CD1c-positive myeloid dendritic cell (primary cell): ENCODE measurements around the gene EPB41.

Experiments used
- DNase-seq: peaks from one replicate; pipeline ENCODE4 v3.0.0-alpha.2; 2016; ENCODE audit errors: extremely low spot score

EPB41 gene

DNA sequence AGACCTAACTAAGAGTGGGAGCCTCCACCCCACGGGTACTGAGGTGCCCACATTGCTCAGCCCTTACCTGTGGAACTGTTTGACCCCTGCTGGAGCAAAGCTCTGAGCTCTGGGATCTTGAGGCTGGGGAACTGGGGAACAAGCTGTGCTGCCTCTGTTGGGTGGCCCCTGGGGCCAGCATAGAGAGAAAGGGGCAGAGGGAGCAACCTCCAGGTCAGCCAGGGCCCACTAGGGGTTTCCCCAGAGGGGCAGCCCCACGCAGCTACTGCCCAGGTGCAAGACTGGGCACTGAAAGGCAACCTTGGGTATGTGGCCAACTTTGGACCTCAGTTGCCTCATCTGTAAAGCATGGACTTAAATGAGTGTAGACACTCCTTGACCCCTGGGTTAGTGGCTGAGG is 23.5 kb upstream of the EPB41 start:
- DNase-seq: no peak

GRCh38 chr1:28891256-28891655 is 23.1 kb upstream of the EPB41 start:
- no peak for DNase-seq

DNA sequence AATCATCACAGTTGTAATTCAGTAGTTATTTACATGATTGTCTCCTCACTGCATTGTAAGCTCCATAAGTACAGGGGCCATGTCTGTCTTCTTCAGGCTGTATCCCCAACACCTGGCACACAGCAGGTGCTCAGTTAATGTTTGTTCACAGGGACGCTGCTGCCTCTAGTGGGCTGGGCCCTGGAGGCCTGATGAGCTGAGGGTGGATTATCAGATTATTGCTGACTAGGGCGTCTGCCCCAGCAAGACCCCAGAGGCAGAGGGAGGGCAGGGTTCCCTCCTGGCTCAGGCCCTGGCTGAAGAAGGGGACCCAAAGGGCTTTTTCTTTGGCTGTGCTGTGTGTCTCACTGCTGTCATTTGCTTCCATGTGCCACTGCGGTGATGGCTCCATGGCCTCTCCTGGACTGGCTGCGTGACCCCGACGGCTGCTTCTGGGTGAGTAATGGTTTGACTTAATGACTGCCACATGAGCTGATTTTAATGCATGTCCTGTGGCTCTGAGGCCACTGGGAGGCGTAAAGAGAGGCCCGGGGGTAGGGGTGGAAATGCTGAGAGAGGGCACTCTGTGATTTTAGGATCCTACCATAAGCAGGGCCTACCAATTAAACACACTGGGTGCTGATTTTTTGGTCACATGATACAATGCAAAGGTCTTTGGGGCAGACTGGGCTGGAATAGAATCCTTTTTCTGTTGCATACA is 20.8 kb upstream of the EPB41 start:
- DNase-seq: no peak

DNA sequence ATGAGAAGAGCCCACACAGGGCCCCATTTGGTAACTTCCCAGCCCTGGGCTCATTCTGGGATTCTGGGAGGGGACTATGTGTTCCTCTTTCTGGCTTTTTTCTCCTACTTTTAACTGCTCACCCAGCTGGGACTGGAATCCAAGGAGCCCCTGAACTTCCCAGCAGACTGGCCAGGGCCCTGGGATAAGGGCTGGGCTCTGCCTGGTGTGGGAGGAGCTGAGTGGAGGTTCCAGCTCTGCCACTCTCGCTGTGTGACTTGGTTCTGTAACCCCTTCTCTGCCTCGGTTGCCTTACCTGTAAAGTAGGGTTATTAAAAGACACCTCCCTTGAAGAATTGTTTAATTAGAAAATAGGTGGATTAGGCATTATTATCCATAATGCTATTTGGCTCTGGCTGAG is 19.6 kb upstream of the EPB41 start:
- DNase-seq: no peak

- no peak for DNase-seq
Measured at GRCh38 chr1:28895896-28896608, 18.3 kb upstream of the EPB41 start.

DNA sequence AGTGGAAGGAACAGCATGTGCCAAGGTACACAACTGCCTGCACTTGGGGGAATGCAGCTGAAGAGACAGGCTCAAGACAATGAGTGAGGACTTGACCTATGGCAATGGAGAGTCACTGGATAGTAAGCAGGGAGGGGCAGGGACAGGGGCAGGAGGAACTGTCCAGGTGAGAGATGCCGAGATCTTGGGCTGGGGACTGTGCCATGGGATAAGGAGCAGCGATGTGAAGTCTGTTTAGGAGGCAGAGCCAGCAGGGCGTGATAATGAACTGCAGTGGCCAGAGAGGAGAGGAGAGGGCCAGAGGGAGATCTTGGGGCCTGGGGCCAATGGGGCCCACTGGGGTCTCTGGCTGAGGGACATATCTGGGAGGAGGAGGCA is 17.8 kb upstream of the EPB41 start:
- no peak for DNase-seq

DNA sequence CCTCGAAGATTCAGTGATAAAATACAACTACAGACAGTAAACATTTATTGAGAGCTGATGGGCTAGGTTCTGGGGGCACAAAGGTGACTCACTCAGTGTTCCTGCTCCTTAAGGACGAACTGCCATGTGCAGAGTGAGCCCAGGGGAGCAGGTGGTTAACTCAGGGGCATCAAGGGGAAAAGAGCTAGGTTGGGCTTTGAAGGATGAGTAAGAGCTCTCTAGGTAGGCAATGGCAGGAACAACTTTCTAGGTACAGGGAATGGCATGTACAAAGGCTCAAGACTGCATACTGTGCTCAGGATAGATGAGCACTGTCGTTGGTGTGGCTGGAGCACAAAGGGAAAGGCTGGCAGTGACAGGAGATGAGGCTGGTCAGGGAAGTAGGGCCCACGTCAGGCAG is 16.6 kb upstream of the EPB41 start:
- DNase-seq: no peak

- DNase-seq: no peak
Measured at GRCh38 chr1:28898405-28898881, 15.9 kb upstream of the EPB41 start.

- DNase-seq: no peak
Measured at GRCh38 chr1:28899267-28899666, 15.1 kb upstream of the EPB41 start.

GRCh38 chr1:28900562-28900961 is 13.8 kb upstream of the EPB41 start:
- DNase-seq: no peak

GRCh38 chr1:28902738-28903137 is 11.6 kb upstream of the EPB41 start:
- DNase-seq: no peak

DNA sequence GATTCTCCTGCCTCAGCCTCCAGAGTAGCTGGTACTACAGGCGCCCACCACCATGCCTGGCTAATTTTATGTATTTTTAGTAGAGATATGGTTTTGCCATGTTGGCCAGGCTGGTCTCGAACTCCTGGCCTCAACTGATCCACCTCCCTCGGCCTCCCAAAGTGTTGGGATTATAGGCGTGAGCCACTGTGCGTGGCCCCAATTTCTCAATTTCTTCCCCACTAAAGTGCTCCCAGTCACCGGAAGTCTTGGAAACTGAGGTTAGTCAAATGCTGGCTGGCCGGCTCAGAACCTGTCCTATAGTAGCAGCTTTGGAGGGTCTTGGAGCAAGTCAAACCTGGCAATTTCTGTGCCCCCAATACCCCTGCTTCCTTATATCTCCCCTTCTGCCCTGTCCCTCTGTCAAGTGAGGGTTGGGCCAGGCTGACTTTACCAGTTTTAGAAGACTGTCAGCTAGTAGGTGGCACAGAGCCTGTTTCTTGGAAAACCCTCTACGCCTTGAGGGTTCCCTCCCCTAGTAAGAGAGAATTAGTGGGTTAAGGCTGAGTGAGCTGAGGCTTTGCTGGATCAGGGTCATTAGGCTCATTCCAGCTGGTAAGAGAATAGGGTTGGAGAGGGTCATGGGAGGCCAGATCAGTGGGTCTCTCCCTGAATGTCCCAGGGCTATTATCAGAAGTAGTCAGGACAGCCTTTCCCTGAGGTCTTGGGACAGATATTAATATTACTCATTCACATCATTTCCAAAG is 8.3 kb upstream of the EPB41 start:
- no peak for DNase-seq

- DNase-seq: no peak
Measured at GRCh38 chr1:28909198-28909597, 5.2 kb upstream of the EPB41 start.

GRCh38 chr1:28910379-28911115 is 3.8 kb upstream of the EPB41 start:
- DNase-seq: no peak

GRCh38 chr1:28913786-28914227 is 562 bp upstream of the EPB41 start:
- DNase-seq: no peak

- peak; percentile 5 for DNase-seq
Measured at GRCh38 chr1:28915031-28915895, 894 bp downstream of the EPB41 start.

DNA sequence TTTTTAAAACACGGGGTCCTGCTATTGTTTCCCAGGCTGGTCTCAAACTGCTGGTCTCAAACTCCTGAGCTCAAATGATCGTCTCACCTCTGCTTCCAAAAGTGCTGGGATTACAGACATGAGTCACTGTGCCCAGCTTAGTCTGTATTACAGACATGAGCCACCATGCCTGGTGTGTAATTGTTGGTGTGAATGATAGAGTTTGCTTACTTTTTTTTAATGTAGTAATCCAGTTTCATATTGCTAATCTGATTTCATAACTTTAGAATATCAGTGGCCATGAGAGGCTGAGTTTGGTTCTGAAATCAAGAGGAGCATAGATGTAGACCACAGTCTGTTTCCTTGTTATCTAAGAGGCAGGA is 3.4 kb downstream of the EPB41 start:
- DNase-seq: no peak

DNA sequence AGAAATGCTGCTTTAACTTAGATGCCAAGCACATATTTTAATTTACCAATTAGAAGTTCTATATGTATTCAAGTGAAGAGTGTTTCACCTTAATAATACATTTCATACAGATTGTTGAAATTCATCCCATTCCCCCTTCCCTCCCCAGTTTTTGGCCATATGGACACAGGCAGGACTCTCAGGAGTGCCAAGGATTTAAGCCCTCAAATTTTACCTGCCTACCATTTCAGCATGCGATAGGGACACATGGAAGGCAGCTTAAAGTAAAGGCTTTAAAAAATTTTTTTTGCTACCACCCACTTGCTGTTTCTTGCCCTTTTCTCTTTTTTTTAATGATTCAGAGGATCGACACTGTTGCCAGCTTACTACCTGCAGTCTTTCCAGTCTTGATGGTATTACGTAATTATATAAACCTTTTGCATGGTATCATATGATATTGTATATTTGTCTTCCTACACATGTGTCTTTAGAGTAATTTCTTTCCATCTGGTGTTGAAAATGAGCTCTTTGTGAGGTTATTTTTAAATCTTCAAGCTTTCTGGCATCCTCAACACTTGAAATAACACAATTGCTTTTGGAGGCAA is 7.0 kb downstream of the EPB41 start:
- no peak for DNase-seq

DNA sequence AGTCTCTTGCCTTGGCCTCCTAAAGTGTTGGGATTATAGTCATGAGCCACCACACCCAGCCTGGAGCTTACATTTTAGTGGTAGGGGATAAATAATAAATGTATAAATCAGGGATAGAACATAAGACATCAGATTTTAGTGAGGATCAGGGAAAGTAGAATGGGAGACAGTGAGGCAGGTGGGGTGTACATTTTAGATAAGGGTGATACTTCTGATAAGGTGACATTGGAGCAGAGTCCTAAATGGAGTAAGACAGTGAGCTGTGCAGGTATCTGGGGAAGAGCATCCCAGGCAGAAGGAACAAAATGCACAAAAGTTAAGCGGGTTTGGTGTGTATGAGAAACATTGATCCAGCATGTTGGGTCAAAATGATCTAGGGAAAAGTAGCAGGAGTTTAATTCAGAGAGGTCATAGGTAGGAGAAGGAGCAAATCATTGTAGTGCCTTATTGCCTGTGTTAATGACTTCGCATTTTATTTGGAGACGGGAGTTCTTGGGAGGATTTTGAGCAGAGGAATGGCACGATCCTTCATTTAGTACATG is 11.1 kb downstream of the EPB41 start:
- no peak for DNase-seq

DNA sequence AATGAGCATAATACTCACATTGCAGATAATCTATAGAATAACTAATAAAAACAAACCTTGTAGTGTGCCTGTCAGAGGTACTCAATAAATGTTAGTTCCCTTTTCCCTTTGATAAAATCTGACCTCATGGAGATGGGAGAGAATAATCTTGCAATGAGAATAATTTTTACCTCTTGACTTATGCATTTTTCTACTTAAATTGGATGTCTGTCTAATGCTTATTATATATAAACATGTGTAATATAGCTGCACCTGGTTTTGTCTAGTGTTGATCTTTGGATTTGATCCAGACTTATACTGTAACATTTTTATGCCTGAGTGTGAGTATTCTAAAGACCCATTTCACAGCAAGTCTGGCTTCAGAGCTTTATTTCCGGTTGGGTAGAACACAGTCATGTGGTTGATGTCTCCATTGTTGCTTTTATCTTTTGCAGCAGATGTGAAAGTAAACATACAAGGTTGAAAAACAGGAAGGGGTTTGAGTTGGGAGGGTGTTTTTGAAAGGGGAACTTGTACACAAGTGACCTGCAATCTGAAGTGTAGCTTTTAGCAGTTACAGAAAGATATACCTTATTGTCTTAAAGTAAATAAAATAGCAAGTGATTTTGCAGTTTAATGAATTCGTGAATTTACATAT is 12.4 kb downstream of the EPB41 start:
- peak; percentile 88 for DNase-seq
